NCI-H146 (cell line): ENCODE results near the gene MACROH2A1.

Source experiments
- DNase-seq: peaks from one replicate; lab custom pipeline; 2025; lab: John Stamatoyannopoulos, UW

MACROH2A1 gene

DNA sequence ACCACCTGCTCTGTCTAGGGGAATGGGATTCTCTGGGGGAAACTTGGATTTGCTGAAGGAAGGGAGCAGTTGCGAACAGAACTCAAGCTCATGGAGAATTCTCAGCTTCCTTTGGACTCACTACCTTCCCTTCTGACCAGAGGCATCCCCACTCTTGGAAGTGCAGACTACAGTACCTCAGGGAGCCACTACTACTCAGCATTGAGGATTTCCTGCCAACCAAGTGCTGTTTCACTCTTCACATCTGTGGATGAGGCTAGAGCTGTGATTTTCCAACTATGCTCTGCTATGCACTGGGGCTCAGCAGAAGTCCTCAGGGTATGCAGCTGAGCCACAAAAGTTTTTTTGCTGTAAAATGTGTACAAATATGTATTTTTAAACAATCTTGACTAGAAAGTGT is 43.9 kb downstream of the MACROH2A1 start:
- DNase-seq = no peak

- no peak for DNase-seq
Measured at GRCh38 chr5:135353952-135354721, 44.9 kb downstream of the MACROH2A1 start.

DNA sequence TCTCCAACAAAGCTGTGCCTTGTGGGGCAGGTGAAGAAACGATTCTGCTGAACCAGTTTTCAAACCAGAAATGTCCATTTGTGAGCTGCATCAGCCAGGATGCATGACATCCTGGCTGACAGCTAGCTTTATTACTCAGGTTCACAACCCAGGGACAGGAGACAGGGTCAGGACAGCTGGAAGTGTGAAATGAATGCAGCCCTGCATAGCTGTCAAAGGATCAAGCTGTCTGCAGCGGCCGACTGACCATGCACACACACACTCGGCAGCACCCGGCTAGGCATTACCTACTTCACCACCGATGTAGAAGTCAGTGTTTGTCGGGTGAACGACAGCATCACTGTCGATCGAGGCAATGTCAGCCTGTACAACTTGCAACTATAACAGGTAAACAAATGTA is 48.5 kb downstream of the MACROH2A1 start:
- DNase-seq = no peak

DNA sequence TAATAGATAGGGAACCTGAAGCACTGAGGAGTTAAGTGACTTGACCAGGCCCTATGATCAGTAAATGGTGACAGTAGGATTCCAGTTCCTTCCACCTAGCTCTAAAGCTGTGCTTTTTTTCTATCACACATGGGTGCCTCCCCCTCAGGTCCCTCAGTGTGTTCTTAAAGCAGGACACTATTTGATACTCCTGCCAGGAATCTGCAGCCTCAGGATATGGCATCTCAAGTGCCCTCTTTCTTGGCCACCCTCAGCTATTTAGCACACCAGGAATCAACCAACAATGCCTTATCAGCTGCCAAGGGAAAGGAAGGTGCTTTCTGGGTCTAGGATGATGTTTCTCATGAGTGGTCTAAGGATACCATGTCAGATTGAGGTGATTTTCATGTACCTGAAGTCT is 49.1 kb downstream of the MACROH2A1 start:
- no peak for DNase-seq

- DNase-seq = no peak
Measured at GRCh38 chr5:135349451-135349850, 49.6 kb downstream of the MACROH2A1 start.

DNA sequence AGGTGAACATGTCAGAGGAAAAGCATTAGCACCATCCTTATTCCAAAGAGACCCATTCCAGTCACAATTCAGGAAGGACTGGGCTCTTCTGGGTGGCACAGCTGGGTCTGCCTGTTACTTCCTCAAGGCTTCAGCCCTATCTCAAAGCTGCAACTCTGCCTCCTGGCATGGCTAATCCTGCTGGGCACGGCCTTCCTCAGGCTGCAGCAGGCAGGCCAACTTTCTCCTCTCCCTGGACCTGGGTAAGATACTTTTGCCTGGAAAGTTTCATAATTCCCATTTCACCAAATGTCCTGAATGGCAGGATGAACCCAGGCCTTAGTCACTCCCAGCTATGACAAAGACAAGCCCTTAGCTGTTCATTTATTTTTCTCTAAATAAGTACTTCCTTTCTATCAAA is 50.1 kb downstream of the MACROH2A1 start:
- DNase-seq = no peak

DNA sequence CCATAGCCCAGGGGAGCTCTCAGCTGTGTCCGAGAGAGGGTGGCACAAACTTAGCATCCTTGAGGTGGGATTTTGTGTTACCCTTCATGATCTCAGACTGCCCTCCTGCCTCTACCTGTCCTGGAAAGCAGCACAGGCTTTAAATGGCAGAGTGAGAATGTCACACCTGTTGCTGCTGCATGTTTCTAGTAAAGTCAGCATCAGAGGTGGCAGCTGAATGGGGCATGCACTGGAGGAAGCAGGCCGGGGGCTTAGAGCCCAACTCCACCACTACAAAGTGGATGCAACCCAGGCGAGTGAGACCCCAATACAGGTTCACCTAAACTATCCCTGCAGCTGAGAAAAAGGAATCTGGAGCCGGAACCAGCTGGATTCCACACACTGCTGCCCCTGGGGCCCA is 51.6 kb downstream of the MACROH2A1 start:
- no peak for DNase-seq

DNA sequence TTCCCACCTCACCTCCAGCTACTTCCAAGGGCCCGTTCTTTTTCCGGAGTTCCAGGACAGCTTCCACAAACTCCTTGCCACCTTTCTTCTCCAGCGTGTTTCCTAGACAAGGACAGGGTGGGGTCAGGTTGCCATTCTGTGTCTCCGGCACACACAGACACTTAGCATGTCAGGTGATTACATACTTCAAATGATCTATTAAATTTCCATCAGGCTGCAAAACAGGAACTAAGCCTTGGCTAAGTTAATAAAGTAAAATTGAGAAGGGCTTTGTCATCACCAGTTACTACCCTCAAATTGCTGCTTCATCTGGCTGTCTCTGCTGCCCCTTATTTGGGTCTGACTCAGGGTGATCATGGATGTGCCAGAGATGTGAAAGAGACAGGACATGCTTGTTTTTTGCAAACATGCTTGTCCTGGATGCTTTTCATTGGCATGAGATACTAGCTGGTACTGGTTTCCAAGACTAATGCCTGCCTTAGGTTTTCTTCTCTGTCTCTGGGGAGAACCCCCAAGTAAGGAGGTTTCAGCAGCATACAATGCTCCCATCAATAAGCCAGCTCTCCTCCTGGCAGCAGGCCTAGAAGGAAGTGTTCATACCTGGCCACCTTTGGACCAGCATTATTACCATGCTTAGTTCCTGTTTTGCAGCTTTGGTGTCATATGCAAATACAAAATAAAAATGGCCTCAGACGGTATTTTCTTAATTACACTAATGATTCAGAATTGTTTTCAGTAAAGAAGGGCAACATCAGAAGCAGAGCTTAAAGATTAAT is 52.9 kb downstream of the MACROH2A1 start:
- DNase-seq = no peak

- DNase-seq = no peak
Measured at GRCh38 chr5:135344349-135344748, 54.7 kb downstream of the MACROH2A1 start.

DNA sequence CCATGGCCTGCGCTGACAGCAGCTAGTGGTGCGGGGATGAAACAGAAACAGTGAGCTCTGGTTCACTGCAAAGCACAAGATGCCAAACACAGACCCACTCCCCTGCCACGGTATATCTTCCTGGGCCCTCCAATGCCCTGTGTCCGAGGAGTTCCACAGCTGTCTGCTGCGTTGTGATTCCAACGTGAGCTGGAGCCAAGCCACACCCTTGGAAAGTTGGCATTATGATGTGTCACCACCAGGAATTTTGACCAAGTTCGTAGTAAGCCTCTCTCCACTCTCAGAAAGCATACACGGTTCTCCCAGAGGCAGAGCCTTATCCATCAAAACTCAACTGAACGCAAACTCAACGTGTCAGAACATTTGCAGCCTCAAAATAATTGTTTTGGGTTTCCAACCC is 55.6 kb downstream of the MACROH2A1 start:
- no peak for DNase-seq

- DNase-seq = no peak
Measured at GRCh38 chr5:135342551-135342875, 56.5 kb downstream of the MACROH2A1 start.

- DNase-seq = no peak
Measured at GRCh38 chr5:135341696-135342550, 57.1 kb downstream of the MACROH2A1 start.

- DNase-seq = no peak
Measured at GRCh38 chr5:135341016-135341666, 57.9 kb downstream of the MACROH2A1 start.

GRCh38 chr5:135340568-135340967 is 58.5 kb downstream of the MACROH2A1 start:
- DNase-seq = no peak

GRCh38 chr5:135339623-135340022 is 59.4 kb downstream of the MACROH2A1 start:
- no peak for DNase-seq

DNA sequence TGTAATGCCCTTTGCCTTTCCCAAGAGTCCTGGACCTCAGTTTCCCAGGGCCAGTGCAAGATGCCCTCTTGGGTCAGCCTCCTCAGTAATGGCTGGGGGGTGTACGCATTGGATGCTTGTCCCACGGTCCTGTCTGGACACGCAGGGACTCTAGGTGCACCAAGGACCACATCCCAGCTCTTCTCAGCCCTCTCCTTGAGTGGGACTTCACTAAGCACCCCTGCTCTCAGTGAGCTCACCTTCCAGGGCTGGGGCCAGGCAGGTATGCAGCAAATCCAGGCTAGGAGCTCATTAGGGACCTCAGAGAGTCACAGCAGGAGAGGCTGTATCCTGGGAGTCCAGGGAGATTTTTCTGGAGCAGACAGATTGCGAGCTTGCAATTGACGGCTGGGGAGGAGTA is 59.8 kb downstream of the MACROH2A1 start:
- no peak for DNase-seq

DNA sequence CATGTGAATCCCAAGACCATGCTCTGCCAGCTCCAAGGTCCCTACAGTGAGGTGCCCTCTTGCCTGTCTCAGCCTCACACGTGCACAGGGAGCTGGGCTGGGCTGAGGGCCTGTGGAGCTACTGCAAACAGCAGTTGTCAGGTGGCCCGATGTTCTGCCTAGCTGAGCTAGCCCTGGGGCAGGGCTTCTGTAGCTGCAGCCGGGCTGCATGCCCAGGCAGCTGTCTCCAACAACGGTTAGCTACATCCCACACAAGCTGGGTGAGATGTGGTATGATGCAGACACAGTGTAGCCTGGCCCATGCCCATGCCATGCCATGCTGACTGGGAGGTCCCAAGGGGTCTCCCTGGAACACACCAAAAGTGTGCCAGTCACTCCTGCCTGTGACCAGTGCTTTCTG is 62.0 kb downstream of the MACROH2A1 start:
- no peak for DNase-seq

DNA sequence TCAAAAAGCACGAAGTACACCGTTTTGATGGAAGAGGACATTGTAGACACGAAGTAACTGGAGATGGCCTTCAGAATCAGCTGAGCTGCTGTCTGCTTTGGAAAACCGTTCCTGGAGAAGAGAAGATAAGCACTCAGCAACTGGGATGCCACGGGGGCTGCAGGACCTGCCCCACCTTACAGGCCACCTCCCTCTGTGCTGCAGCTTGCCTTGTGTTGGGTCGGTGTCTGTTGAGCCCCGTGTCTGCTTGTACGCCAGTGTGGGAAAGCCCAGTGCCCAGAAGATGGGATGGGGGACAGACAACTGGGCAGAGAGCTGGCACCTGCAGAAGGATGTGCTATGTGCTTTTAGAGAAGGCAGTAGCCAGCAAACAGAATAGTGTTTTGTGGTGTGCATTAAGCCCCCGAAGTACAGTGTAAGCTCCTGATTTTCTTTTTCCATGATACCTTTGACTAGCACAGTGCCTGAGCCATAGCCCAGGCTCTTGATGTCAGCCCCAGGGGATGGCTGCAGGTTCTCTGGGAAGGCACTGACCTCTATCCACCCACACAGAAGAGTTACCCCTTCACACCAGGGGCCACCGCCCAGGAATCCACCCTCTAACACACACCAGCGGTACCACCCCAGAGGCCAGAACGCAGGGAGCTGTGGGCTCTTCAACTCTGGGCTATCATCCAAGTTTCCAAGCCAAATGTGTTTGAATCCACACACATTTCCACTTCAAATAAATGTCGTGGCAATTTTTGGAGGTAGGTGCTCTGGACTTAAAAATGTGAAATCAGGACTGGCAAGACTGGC is 63.8 kb downstream of the MACROH2A1 start:
- DNase-seq = no peak

GRCh38 chr5:135333732-135334515 is 65.1 kb downstream of the MACROH2A1 start:
- DNase-seq = no peak

- DNase-seq = peak; percentile 18
Measured at GRCh38 chr5:135332519-135333150, 66.4 kb downstream of the MACROH2A1 start.
